Stimulated activated CD8-positive, alpha-beta memory T cell treated with anti-CD3 and anti-CD28 coated beads, Interleukin-15, amount 100 ng/mL, for 48 hours (primary cell): ENCODE measurements around the gene STK16.
"Not testable (repeated sequence)": the region's sequence is repeated elsewhere in the genome, so short reads cannot be mapped to it uniquely, and the experiment has no call there.

Source experiments
- DNase-seq, 2 donors: peaks; one replicate each; pipeline ENCODE4 v3.0.0-alpha.2; 2020; ENCODE audit warnings: low read depth in 2 of 2

The STK16 gene

DNA sequence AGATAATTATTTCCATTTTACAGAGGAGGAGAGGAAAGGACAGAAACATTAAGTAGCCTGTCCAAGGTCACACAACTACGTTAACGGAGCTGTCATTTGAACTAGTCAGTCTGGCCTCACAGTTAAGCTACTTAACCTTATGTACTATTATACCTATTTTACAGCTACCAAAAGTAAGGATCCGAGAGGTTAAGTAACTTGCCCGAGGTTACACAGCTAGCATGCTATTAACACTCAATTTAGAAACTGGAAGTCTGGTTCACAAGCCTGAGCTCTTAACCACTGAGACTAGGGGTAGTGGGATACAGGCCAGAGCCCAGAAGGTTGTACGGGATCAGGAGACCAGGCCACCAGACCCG lies 511 bp upstream of the STK16 start:
- no peak for DNase-seq

DNA sequence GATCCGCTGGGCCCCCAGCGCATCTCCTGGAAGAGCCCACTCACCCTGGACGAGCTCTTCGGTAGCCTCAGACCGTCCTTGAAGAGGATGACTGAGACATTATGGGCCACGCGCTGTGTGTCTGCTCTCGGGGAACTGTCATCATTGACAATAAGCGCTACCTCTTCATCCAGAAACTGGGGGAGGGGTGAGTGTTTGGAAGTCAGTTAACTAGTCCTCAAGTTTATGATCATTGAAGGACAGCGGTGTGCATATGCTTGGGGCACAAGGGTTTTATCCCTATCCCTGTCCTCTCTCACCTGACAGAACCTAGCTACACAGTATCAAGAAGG lies 586 bp downstream of the STK16 start:
- DNase-seq = no peak

DNA sequence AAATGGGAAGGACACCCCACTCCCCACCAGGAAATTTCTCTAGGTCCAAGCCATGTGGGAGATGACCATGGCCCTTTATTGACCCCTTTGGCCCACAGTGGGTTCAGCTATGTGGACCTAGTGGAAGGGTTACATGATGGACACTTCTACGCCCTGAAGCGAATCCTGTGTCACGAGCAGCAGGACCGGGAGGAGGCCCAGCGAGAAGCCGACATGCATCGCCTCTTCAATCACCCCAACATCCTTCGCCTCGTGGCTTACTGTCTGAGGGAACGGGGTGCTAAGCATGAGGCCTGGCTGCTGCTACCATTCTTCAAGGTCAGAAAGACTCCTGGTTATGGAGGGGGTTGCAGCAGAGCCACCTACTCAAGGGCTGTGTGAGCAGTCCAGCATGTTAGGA lies 1.3 kb downstream of the STK16 start:
- no peak for DNase-seq

DNA sequence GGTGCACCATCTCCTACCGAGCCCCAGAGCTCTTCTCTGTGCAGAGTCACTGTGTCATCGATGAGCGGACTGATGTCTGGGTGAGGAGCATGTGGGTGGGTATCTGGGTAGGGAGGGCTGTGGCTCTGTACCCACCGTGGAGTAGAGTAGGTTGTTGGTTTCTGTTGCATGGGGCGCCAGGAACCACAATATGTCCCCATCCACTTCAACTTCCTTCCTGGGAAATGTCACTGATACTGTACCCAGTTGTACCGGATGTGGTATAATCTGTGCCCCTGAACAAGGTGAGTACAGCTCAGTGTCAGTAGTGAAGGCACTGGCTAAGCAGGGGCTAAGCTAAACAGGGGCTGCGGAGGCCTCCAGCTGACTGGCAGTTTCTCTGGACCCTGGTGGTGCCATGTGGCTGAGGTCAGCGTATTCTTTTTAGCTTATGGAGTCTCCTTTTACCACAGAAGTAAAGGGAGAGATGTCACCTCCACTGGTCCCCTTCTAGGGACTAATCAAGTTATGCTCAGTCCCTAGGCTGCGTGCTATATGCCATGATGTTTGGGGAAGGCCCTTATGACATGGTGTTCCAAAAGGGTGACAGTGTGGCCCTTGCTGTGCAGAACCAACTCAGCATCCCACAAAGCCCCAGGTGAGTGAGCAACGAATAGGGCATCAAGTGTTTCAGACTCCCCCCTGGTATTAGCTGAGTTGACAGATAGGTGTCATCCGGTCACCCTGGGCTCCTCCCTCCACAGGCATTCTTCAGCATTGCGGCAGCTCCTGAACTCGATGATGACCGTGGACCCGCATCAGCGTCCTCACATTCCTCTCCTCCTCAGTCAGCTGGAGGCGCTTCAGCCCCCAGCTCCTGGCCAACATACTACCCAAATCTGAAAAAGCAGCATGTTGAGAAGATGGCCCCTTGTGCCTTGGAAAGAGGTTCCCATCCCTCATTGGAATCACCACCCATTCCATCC lies 2.7 kb downstream of the STK16 start:
- peak; percentile 53 to 63 for DNase-seq

DNA sequence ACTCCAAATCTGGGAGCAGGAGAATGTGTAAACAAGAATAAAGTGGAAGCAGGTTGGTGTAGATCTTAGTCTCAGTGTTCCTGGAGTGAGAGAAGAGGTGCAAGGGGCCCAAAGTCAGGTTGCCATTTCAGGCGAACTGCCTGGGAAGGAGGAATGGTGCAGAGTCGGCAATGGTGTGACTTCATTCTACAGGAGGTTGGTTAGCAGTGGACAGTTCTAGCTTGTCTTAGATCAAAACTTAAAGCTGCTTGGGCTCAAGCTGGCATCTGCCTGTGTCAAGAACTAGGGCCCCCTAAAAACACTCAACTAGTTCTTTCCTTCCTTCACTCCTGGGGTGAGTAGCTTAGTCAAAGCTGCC lies 3.5 kb downstream of the STK16 start:
- no peak for DNase-seq

DNA sequence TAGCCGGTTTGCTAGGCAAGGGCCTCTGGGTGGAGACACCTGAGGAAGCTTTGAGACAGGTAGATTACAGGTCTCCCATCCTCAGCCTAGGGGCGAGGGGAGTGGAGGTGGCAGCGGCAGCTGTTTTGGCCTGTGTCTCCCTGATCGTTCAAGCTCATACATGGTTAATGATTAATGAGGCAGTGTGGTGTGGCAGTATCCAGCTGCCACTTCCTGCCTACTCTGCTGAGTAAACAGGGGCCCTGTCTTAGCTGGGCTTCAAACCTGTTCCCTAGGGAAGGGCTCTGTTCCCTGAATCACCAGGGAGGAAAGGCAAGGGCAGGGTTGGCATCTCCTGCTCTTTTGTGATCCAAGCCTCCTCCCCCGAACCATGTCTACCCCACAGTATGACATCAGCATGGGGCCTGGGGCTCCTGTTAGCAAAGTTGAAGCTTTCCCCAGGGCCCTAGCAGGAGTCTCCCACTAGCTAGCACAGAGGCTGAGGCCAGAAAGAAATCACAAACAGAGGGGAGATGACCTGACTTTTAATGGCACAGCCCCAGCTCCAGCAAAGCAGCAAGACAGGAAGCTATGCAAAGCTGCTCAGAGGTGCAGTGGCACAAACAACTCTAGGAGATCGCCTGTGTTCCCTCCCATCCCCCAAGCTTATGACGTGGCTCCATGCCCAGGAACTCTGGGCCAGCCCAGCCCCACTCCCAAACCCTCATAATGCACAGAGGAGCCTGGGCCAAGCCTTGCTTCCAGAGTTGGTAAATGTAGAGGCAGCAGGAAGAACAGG lies 4.1 kb downstream of the STK16 start:
- DNase-seq = no peak

DNA sequence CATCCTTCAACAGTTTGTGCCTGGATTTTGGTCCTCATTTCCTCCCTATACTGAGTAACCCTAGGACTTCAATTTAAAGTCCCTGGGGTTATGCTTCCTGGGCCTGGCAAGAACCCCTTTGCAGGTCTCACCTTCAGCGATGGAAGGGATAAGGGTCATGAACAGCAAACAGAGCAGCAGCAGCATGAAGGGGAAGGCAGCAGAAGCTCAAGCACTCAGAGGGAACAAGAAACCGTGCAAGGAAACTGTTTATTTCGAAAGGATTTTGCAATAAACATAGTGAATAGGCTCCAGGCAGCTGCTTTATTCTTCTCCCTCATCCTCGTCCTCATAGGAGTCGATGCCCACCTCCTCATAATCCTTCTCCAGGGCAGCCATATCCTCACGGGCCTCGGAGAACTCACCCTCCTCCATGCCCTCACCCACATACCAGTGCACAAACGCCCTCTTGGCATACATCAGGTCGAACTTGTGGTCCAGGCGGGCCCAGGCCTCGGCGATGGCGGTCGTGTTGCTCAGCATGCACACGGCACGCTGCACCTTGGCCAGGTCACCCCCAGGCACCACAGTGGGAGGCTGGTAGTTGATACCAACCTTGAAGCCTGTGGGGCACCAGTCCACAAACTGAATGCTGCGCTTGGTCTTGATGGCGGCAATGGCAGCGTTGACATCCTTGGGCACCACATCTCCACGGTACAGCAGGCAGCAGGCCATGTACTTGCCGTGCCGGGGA lies 4.9 kb downstream of the STK16 start:
- DNase-seq = no peak

DNA sequence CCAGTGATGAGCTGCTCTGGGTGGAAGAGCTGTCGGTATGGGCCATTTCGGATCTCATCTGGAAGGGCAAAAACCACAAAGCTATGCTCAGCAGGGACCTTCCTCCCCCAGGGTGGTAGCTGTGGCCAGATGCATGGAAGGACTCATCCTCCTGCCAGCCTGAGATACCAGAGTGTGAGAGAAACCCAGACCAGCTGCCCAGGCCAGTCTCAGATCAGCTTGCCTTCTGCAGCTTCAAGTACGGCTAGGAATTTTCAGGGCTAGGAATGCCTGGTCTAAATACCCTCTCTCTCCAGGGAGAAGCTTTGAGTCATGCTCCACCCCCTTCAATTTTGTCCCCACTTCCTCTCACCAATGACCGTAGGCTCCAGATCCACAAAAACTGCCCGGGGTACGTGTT lies 6.4 kb downstream of the STK16 start:
- DNase-seq = no peak

DNA sequence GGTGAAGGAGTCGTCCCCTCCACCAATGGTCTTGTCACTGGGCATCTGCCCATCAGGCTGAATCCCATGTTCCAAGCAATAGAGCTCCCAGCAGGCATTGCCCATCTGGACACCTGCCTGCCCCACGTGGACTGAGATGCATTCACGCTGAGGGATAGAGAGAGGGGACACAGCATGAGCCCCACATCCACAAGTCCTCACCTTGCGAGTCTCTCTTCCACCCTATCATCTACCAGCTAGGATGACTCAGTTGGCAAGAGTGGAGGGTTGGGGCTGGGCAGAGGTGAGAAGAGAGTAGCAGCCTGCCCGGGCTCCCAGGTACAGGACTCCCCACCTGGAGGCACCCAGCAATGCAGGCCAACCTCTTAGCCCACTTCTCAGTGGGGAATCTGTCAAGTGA lies 6.8 kb downstream of the STK16 start:
- DNase-seq = no peak

DNA sequence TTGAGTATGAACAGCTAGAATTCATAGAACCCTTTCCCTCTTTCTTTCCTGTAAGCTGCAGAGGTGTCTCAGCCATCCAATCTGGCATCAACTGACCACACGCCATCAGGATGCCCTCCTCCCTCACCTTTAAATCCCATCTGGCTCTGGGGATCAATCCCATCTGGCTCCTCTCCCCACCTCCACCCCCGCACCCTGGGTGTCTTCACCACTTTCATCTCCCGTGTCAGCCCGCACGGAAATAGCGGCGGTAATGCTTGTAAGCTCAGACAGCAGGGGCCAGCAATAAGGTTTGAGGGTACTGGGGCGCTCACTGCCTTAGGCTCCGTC lies 7.3 kb downstream of the STK16 start:
- DNase-seq = no peak

DNA sequence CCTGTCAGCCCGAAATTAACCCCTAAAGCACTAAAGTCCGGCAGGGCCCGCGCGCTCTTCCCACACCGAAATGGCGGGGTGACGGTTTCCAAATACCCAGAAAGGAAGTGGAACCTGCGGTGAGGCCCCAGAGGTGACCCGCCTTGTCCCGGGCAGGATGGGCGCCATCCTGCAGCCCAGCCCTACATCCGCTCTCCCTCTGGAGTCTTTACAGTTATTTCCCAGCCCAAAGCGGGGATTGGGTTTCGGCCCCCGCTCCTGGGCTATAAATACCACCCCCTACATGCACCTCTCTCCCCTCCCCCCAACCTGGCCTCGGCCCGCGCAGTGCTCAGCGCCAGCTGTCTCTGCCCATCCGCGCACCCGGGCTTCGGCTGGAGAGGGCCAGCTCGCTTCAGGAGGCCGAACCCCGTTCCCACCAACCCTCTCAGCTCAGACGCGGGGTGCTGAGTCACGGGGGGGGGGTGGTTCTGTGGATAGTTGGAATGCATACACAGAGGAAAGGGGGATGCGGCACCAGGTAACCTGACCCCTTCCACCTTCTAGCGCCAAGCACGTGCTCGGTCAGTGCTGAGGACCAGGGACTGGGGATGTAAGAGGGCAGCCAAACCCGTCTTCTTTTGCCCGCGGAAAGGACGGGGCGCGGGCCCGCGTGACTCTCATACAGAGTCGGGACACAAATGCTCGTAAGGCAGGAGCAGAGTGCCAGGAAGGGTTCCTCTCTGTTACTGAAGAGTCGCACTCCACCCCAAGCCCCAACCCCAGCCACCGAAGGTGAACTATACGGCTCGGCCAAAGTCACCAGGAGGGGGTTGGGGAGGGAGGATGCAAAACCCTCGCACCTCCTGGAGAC lies 7.8 kb downstream of the STK16 start, which contains the start of gene TUBA4B:
TUBA4B (plus strand) TSS at position 344 of the 853 bp plus-strand sequence; CDS start at position 509, 165 bp downstream.
- no peak for DNase-seq

DNA sequence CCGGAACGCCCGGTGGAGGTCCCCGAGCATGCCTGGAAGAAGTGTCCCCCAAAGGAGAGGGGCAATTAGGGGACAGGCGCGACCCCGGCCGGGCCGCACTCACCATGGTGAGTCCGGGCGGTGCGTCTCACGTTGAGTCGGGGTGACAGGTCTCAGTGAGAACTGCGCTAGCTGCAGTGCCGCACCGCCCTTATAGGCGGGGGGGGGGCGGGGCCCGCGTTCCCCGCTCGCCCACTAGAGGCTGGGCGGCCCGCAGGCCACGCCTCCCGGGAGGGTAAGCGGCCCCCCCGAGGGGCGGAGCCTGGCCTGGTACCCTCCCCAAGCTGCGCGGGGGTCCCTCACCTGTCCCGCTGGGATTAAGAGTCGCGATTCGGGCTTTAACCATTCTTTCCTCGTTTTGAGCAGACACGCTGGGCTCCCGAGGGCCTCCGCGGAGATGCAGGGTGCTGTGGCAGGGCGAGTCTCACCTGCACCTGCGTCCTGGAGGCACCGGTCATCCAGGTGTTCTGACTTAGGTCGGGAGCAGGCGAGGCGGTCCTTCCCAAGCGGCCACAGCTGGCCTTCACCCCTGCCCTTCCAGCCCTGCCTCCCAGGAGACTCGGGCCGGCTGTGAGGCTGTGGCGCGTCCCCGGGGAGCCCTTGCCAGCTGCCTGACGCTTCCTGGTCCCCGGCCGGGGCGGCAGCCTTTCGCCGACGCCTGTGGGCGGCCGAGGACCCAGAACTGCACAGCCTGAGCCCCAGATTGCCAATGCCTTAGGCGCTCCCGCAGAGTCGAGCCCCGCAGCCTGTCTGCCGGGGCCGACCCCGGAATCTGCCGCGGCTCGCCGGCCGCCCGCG lies 8.7 kb downstream of the STK16 start, which contains the start of gene TUBA4A:
TUBA4A (minus strand) TSS at position 166 of the 837 bp plus-strand sequence; CDS start at position 106, 60 bp downstream.
- peak; percentile 84 to 87 for DNase-seq

DNA sequence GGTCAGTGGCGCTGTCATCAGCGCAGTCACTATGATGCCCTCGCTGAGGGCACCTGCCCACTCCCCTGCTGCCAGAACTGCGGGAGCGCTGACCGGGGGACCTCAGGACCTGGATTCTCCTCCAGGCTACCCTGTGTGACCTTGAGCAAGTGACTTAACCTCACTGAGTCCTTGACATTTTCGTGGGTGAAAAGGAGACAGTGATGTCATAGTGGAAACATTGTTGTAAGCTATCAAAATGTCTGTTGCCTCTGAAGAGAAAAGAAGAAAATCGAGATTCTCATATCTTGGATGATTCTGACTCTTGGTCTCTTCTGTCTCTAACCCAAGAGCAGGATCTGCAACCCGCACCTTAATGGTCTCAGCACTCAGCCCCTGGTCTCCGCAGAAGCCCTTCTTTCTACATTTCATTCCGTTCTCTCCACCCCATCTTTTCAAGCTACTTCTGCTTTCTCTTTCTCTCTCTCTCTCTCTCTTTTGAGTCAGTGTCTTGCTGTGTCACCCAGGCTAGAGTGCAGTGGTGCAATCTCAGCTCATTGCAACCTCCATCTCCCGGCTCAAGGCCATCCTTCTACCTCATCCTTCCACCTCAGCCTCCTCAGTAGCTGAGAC lies 9.4 kb downstream of the STK16 start:
- DNase-seq = no peak

DNA sequence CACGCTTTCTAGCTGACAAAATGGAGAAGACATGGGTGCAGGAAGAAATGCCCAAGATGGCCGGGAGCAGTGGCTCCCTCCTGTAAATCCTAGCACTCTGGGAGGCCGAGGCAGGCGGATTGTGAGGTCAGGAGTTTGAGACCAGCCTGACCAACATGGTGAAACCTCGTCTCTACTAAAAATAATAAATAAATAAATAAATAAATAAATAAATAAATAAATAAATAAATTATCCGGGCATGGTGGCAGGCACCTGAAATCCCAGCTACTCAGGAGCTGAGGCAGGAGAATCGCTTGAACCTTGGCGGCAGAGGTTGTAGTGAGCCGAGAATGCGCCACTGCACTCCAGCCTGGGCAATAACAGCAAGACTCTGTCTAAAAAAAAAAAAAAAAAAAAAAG lies 13.7 kb downstream of the STK16 start:
- not testable (repeated sequence) for DNase-seq

DNA sequence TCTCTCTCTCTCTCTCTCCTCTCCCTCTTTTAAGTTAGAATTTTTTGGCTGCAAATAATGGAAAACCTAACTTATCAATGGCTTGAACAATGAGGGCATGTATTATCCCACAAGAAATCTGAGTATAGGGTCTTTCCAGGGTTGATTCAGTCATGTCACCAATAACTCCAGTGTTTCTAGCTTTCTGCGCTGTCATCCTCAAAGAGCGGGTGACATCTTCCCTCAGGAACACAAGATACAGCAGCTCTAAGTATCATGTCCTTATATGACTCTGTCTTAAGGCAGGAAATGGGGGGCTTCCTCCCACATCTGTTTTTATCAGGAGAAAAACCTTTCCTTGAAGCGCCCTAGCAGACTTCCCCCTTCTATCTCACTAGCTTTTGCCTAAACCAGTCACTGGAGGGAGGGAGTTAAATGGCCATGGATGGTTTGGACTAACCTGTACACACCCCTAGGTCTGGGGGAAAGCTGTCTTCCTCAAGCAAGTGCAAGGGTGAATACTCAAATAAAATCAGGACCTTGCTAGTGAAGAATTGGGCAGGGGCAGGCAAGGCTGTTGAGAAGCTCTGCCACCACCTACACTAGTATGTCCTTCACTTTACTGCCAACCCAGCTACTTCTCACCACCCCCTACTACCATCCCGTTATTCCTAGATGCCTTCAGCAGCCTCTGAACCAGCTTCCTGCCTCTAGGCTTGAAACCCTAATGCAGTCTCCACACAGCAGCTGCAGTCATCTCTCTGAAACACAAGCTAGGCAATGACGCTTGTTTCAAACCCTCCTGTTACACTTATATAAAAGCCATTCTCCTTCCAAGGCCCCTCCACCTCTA lies 16.0 kb downstream of the STK16 start:
- no peak for DNase-seq

DNA sequence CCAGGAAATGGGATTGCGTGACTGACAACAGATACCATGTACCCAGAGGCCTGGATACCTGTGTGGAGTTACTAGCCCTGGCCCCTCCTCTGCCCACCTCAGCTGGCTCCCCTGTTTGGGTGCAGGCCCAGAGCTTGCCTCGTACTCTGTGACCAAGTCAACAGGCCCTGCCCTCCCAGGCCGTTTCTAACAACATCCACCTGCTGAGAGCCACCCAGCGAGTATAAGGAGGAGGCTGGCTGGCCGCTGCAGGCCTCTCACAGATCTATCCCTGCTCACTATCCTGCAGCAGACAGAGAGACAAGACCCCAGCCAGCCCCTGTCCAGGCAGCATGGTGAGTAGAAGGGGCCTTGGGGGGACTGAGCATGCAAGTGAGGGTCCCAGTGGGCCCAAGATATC lies 21.0 kb downstream of the STK16 start:
- DNase-seq = no peak

DNA sequence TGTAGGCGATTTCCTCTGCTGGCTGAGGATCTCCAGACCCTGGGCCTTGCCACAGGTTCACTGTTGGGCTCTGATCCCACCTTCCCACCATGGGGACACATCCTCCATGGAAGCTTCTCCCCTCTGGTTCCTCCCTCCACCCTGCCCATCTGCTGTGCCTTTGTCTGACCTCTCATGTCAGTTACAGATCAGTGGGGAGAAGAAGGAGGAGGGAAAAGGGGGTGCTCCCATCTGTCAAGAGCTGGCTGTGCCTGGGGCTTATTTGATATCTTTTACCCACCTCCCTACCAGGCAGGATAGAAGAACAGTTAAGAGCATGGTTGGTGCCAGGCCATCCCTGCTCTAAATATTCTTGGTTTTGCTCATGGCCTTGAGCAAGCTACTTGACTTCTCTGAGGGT lies 21.6 kb downstream of the STK16 start:
- DNase-seq = no peak

DNA sequence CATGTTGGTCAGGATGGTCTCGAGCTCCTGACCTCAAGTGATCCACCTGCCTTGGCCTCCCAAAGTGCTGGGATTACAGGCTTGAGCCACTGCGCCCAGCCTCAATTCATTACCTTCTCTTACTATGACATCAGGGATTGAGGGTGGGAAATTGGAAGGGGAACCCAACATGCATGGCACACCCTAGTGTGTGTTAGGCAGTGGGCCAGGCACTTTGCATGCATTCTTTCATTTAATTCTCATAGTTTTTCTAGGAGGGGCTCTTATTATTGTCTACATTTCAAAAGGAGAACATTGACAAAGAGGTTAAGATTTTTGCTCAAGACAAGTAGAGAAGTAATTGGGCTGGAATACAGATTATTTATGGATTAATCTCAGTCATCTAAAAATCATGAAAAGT lies 23.0 kb downstream of the STK16 start:
- DNase-seq = no peak

DNA sequence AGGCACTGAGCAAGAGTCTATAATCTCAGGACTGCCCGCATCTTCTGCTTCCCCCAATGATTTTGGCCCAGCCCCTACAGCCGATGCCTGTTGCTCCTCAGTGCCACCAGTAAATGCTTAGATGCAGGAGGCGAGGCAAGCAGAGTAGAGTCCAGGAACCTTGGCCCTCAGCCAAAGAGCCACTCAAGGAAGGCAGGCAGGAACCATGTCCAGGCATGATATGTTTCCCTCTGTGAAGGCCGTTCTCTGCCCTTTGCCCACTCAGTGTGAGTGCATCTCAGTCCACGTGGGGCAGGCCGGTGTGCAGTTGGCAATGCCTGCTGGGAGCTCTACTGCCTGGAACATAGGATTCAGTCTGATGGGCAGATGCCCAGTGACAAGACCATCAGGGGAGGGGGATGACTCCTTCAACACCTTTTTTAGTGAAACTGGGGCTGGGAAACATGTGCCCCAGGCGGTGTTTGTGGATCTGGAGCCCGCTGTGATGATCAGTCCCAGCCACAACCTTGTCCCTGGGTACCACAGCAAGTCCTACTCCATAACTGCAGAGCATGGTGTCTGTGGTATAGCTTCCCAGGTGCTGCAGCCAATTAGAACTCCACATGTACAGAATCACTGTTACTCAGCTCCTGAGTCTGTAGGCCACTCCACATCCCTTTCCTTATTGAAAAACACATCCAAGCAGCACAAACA lies 24.2 kb downstream of the STK16 start:
- no peak for DNase-seq
